ENCODE results near the gene C6orf136.
"Not testable (repeated sequence)": the region's sequence is repeated elsewhere in the genome, so short reads cannot be mapped to it uniquely, and the experiment has no call there.

C6orf136 gene

GRCh38 chr6:30664994-30665767 is 18.2 kb downstream of the C6orf136 start:
- no peak for DNase-seq

DNA sequence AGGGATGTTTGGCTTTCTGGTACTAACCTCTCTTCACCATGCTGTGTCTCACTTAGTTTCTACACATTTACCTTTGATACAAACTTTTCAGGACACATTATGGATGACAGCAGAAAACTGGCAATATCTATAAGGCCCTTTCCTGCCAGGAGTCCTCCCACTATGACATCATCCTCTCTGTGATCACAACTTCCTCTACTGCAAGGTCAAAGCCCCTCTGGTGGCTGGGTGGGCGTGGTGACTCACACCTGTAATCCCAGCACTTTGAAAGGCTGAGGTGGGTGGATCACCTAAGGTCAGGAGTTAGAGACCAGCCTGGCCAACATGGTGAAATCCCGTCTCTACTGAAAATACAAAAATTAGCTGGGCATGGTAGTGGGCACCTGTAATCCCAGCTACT is 19.4 kb downstream of the C6orf136 start:
- not testable (repeated sequence) for DNase-seq

- DNase-seq: no peak
Measured at GRCh38 chr6:30670760-30671527, 24.0 kb downstream of the C6orf136 start.

GRCh38 chr6:30672445-30673253 is 25.7 kb downstream of the C6orf136 start, which contains the start of gene DHX16:
TSS of gene DHX16 (minus strand) at chr6:30673006. CDS start at chr6:30672841, 165 bp downstream.
- DNase-seq: peak; percentile 84

DNA sequence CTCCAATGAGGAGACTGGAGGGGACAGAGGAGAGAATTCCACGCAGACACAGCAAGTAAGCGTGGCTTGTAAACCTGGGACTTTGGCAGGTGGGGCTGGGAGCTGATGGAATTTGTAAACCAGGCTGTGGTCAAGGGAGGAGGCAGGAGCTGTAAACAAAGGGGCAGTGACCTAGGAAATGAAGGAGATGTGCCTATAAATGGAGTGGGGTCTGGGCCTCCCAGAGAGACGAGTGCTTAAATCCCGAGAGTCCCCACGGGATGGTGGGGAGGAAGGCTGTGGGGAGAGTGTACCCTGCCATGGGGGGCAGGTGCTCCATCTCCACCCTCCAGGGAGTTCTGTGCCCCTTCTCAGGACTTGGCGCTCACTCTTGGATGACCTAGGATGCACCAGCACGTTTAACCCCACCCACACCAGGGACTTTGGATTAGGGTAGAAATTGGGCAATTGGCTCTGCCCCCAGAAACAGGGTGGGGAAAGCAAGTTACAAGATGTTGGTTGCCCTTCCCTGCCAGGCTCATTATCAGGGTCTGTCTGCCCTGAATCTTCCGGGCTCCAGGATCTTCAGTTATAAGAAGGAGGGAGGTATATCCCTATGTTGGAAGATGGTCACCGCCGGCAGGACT is 29.8 kb downstream of the C6orf136 start:
- DNase-seq: no peak

- peak; percentile 34 for DNase-seq
Measured at GRCh38 chr6:30678964-30679726, 32.2 kb downstream of the C6orf136 start.

DNA sequence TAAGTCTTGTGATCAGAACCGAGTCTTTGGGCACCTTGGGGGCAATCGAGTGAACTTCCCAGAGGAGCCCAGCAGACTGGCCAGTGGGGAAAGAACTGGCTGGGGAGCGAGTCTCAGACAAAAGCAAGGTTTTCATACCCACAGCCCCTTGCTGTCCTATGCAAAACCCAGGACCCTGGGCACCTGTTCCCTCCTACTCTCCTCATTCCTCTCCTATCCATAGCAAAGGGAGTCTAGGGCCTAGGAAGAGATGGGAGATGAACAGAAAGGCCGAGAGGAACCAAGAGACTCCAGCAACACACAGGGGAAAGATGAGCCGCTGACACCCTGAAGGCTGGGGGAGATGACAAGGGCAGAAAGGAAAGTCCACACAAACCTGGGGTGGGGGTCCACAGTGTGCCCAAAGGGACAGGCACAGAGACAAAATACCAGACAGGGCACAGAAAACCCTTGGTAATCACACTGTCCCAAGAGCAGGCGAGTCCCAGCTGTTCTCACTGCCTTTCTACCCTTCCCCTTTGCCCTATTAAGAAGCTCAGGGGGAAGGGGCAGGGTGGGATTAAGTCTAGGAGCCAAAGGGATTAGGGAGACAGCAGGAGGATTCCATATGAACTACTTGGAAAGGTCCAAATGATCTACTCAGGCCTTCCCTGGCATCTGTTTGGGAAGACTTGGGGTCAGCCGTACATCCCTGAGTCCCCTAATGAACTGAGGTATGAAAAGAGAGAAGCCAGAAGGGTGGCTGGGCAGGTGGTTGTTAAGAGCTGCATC is 33.0 kb downstream of the C6orf136 start:
- DNase-seq: no peak

GRCh38 chr6:30681766-30682142 is 34.8 kb downstream of the C6orf136 start:
- no peak for DNase-seq

GRCh38 chr6:30682143-30683117 is 35.5 kb downstream of the C6orf136 start:
- DNase-seq: no peak

- no peak for DNase-seq
Measured at GRCh38 chr6:30683183-30683979, 36.4 kb downstream of the C6orf136 start.

DNA sequence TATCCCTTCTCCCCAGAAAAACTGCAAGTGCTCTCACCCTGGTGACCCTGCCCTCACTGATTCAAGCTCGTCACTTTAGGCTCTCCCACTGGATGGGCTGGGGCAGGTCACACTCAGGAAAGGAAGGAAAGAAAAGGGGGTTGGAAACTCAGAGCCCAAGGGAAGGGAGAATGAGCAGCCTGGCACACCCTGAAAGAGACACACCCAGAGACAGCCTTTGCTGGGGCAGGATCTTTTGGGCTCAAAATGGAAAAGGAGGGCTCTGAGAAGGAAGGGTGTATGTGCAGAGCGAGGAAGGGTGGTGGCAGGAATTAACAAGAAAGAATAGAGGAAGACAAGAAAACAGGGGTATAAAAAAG is 37.0 kb downstream of the C6orf136 start:
- DNase-seq: no peak

DNA sequence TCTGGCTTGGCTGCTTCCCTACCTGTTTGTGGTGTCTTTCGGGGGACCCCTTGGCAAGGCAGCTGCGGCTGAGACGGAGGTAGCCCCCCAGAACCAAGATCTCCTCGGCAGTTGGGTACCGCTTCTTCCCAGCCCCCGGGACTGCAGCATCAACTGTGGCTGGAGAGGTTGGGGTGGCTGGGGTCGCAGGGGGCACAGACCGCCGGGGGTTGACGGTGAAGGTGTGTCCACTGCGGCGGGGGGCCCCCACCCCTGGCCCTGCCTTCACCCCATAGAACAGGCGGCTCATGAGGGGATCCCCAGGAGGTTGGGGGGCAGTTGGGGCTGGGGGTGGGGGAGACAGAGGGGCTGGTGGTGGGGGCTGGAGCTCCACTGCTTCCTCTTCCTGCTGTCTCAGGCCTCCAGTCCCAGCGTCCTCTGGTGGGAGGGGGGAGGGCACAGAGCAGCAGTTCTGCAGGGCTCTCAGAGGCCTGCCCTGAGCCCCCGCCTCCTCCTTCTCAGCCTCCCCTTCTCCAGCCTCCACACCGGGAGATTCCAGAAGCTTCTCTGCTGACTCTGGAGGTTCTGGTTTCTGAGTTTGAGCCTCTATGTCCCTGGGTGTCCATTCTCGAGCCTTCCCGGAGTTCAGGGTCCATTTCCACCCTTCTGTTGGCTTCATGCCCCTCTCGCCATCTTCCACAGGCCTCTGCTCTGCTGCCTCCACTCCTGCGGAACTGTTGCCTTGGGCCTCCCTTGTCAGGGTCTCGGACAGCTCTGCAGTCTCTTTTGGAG is 37.6 kb downstream of the C6orf136 start:
- DNase-seq: no peak

DNA sequence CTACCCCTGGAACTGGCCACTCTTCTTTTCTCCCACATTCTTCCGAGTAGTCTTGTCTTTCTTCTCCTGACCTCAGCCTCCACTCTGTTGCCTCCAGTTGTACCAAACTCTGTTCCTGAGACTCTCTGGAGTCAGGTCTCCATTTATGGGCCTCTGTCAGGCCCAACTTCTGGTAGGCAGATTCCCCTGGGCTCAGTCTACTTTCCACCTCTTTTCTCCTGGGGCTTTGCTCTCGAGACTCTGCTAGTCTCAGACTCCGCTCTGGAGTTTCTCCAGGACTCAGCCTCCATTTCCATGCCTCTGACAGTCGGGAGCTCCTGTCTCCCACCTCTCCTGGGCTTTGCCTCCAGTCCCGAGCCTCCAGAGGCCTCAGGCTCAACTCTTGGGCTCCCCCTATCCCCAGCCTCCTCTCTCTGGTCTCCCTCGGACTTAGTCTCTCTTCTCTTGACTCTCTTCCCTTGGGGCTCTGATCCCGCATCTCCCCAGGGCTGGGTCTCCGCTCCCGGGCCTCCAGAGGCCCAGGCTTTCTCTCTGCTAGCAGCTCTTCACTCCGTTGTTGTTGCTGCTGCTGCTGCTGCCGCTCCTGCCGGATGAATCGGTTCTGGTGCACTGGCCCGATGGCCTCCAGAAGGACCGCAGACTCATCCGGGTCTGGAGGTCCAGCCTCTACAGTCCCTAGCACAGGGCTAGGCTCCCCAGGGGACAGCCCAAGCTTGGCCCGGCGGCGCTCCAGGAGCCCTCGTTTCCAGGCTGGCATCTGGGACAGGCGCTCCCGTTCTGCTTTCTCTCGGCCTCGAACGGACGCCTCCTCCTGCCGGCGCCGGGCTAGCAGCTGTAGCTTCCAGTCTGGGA is 38.5 kb downstream of the C6orf136 start:
- no peak for DNase-seq

DNA sequence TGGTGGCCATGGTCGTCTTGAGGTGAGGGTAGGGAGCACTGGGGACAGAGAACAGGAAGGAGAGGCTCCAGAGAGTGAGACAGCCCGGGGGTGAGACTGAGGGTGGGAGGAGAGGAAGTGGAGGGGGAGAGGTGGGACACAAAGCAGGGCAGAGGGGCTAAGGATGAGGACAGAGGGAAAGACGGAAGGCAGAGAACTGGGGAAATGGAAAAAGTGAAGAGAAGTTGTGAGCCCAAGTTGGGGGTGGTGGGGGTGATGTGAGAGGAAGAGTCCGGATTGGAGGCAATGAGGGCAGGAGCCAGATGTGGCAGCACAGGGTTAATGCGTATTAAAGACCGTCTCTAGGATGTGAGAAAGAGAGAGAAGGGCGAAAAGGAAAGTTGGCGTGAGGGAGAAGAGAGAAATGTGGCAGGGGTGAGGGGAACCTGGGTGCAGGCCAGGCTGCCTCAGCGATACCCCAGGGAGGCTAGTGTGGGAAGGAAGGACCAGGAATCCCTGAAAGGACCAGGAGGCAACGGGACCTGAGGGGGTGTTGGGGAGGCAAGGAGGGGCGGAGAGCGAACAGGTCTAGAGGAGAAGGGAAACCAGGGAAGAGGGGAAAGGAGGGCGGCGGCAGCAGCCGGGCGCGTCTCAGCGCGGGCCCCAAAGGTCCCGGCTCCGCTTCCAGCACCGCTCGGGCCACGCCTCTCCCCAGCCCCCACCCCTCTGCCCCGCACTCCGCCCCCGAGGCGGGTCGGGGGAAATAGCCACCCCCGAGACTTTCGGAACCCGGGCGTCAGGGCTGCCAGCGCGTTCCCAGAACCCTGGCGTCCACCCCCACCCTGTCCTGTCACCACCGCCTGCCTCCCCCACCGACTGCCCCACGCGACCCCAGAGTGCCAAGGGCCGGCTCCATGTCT is 39.3 kb downstream of the C6orf136 start, which contains the start of gene PPP1R18:
Gene PPP1R18 (minus strand): TSS at position 637 of the 899 bp plus-strand sequence. CDS start 627 bp downstream, at position 10.
- no peak for DNase-seq

GRCh38 chr6:30686908-30687658 is 40.1 kb downstream of the C6orf136 start:
- peak; percentile 61 for DNase-seq
